Measurements from ENCODE around the gene SUN5. TPM values are rescaled to one million over a fixed set of nuclear protein-coding genes. Genes with fewer than 3 reads are reported as not detected.
A peak's percentile ranks its signal among the peaks of the same experiment; 100 is the strongest.

The SUN5 gene
- total RNA-seq, 1 experiment from 2014 or later = not detected

DNA sequence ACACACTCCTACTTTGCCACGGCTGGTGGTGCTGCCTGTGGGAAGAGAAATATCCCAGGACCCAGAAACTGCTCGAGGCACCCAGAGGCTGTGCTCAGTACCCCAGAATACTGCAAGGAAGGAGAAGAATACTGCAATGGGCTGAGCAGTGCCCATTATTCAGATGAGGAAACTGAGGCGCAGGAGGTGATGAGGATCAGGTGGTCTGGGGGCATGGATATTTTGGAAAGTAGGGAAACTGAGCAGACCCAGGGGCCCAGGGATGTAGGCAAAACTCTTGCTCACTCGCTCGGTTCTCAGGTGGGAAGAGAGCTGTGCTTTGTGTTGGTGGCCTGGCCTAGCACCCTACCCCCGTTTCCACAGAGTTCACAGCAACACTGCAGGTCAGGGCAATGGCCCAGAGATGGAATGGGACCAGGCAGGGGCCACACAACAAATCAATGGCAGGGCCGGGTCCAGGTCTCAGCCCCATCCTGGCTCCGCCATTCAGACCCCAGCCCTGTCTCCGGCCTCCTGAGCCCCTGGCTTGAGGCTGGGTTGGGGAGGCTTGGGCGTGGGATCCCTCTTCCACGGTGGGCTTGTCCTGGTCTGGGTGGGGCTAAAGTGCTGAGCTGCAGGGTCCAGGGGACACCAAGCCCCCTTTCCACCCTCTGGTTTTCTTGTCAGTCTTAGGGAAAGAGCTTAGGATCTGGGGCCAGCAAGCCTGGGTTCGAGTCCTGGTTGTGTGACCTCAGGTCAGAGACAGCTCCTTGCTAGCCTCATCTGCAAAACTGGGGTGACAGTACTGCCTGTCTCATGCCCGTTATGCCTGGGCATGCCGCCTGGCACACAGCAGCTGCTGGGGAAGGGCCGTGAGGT is 33.9 kb downstream of the SUN5 start:
- Histone ChIP-seq H2BK5ac (ENCODE audit: insufficient read length, low read length) (no peak overlapping the region), H3K27ac (ENCODE audit: insufficient read length, low read depth, low read length) (no peak overlapping the region), H3K56ac (ENCODE audit: insufficient read length, low read depth, low read length) (no peak overlapping the region), H3K9ac (ENCODE audit: extremely low read depth, insufficient read length, low read length) (no peak overlapping the region), H3K23ac (ENCODE audit: insufficient read length, low read depth, low read length) (no peak overlapping the region), H2BK15ac (ENCODE audit: low read depth, low read length) (no peak overlapping the region), H4K20me1 (ENCODE audit: control insufficient read depth, insufficient read depth, insufficient read length) (no peaks in the 10 kb centered on the region), H3K79me2 (ENCODE audit: insufficient read depth, low read length) (no peaks in the 10 kb centered on the region), H3K18ac (ENCODE audit: insufficient read length, low read depth, low read length) (no peak overlapping the region), H2BK12ac (ENCODE audit: insufficient read length, low read depth, low read length) (no peak overlapping the region), H4K5ac (ENCODE audit: insufficient read length, low read depth, low read length) (no peak overlapping the region), H3K27me3 (ENCODE audit: insufficient read depth, low read length) (no peaks in the 10 kb centered on the region; the same call in 1 of the 2 replicates), H3K23me2 (ENCODE audit: insufficient read length, low read depth, low read length, poor library complexity, severe bottlenecking) (no peaks in the 10 kb centered on the region), H3K79me1 (ENCODE audit: insufficient read depth, low read depth, low read length, poor library complexity, severe bottlenecking) (no peaks in the 10 kb centered on the region), H2AK5ac (ENCODE audit: insufficient read length, low read length) (no peak overlapping the region), H2BK20ac (ENCODE audit: low read depth, low read length, poor library complexity, severe bottlenecking) (no peak overlapping the region), H4K91ac (ENCODE audit: insufficient read length, low read depth, low read length) (no peak overlapping the region), H3K4me2 (ENCODE audit: insufficient read depth, insufficient read length, low read length) (no peak overlapping the region), H3K9me3 (ENCODE audit: control insufficient read depth, low read depth, low read length) (no peaks in the 10 kb centered on the region), H3T11ph (ENCODE audit: low read length) (no peak overlapping the region), H3K4ac (ENCODE audit: low read depth, low read length) (no peak overlapping the region), H2BK120ac (ENCODE audit: low read depth, low read length, poor library complexity, severe bottlenecking) (no peak overlapping the region), H2AFZ (ENCODE audit: low read length) (no peak overlapping the region), H4K8ac (replicated peaks; ENCODE audit: insufficient read length, low read depth, low read length) (no peak overlapping the region), H3K4me1 (ENCODE audit: insufficient read depth, low read length) (peaks cover 4% of the 10 kb centered on the region; the same call in 1 of the 2 replicates), H3K14ac (ENCODE audit: insufficient read depth, low read length) (peak overlapping the region; percentile 1)
- DNase-seq = peak; percentile 23
- no CpG with 5 or more reads among the region's 15 CpGs for whole genome bisulfite sequencing (ENCODE audit: extremely low coverage, insufficient read length, low lambda C conversion rate)
- Mint-ChIP-seq H3K27me3 (ENCODE audit: low read depth) (peaks cover 8% of the 10 kb centered on the region), H3K4me1 (peaks cover 14 to 21% of the 10 kb centered on the region in 2 experiments), H3K9me3 (no peaks in the 10 kb centered on the region; a peak in 1 of 5 replicates), H3K27ac (peak overlapping the region in 2 of 3 experiments; percentile 50 to 94; a peak in 2 of 7 replicates), H3K4me3 (no peak overlapping the region), H3K36me3 (ENCODE audit: insufficient read depth in 1 of 3, low read depth in 3 of 3) (no peaks in the 10 kb centered on the region)
- TF ChIP-seq CTCF (conservative IDR thresholded peaks at IDR 0.05) = no peak
